ENCODE data around the gene SMPD3.

Gene SMPD3

GRCh38 chr16:68351463-68351862, 96.8 kb downstream of the SMPD3 start:
- DNase-seq, result no peak

GRCh38 chr16:68350813-68351350, 97.4 kb downstream of the SMPD3 start:
- no peak for DNase-seq

GRCh38 chr16:68349838-68350410, 98.4 kb downstream of the SMPD3 start:
- DNase-seq, result no peak

DNA sequence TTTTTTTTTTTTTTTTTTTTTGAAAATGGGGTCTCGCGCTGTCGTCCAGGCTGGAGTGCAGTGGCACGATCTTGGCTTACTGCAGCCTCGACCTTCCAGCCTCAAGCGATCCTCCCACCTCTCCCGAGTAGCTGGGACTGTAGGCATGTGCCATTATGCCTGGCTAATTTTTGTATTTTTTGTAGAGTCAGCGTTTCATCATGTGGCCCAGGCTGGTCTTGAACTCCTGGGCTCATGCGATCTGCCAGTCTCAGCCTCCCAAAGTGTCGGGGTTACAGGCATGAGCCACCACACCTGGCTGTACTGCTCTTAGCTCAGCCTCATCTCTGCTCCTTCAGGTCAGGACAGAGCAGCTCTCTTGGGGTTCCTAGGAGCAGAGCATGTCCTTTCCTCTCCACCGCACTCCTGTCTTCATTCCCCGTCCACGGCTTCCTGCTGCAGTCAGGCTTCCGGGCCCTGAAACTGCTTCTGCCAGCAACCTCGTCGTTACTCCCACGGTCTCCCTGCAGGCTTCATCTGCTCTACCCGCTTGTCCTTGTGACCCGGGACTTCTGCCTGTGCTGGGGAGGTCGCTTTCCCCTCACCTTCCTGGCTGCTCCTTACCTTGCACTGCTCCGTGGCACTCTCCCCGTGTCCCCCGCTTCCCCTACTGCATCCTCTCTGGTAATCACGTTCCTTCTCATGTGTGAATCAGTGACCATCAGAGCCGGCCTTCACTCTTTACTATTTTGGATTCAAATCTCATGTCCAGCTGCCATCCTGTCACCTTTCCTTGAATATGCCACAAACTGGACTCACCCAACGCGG, 99.5 kb downstream of the SMPD3 start:
- DNase-seq, result no peak

DNA sequence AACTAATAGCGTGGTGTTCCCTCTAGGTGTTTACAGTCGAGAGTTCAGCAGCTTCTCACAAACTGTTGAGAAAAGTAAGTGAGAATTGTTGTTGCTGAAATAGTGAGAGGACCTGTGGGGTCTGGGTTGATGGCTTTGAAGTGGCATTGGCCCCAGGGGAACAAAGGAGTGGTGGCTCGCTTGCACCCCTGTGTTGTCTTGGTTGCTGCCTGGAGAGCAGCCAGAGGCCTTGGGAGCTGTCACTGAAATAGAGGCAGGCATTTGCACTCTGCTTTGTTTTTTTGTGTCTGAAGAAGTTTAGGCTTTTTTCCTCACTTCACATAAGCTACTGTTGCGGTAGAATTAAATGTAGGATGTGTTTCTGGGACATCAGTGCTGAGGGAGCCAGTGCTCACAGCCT, 100.7 kb downstream of the SMPD3 start:
- DNase-seq, result no peak

GRCh38 chr16:68346892-68347480, 101.3 kb downstream of the SMPD3 start:
- DNase-seq, result no peak

DNA sequence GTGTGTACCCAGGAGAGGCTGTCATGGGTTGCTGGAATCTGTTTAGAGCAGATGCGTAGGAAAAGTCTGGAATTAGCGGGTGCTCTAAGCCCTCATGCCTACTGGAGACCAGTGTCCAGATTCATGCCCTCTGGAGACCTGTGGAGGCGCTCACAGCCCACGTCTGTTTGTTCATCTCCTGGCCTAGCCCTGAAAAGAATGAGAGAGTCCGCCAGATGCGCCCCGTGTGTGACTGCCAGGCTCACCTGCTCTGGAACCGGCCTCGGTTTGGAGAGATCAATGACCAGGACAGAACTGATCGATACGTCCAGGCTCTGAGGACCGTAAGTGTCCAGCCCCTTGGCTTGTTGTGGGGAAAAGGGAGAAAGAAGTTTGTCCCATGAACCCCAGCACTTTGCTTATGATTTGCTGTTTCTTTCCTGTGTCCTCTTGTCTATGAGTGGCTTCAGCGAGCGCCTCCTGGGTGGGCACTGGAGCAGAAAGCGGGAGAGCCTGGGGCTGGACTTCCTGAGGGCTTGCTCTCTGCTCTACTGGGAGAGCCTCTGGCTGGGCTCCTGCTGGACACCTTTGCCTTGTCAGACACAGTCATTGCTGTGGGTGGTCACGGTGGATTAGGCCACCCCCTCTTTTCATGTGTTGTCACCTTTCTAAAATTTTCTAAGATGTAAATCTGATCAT, 102.2 kb downstream of the SMPD3 start:
- DNase-seq, result no peak

- DNase-seq, result no peak
Measured at GRCh38 chr16:68345351-68345810, 102.9 kb downstream of the SMPD3 start.

- no peak for DNase-seq
Measured at GRCh38 chr16:68344252-68344651, 104.1 kb downstream of the SMPD3 start.

DNA sequence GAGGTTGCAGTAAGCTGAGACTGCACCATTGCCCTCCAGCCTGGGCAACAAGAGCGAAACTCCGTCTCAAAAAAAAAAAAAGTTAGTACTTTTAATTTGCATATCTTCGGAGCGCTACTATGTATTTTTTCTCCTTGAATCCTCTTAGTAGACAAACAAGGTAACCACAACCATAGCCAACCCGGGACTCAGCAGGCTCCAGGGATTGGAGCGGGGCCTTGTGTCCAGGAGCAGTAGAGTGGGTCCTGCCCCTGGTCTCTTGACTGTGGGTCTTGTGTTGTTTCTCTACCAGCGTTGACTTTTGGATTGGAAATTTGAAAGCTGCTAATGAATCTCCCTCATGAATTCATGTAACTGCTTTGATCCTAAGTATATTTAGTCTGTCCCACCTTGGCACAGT, 105.2 kb downstream of the SMPD3 start:
- DNase-seq, result no peak

DNA sequence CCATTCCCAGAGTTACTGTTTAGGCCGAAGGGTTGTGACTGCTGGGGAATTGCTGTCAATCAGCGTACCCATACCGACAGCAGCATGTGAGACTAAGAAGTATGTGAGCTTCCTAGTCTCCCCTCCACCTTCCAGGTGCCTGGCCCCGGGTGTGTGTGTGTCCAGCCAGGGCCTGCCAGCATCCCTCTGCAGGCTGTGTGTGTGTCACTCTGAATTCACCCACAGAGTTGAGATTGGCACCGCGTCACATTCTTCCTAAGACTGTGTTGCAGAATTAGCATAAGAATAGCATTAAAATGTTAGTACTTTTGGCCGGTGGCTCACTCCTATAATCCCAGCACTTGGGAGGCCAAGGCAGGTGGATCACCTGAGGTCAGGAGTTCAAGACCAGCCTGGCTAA, 105.7 kb downstream of the SMPD3 start:
- no peak for DNase-seq

- no peak for DNase-seq
Measured at GRCh38 chr16:68339214-68339613, 109.1 kb downstream of the SMPD3 start.

- no peak for DNase-seq
Measured at GRCh38 chr16:68338326-68339119, 109.8 kb downstream of the SMPD3 start.

GRCh38 chr16:68335175-68335574, 113.1 kb downstream of the SMPD3 start:
- DNase-seq, result no peak

- DNase-seq, result no peak
Measured at GRCh38 chr16:68332411-68333121, 115.7 kb downstream of the SMPD3 start.

DNA sequence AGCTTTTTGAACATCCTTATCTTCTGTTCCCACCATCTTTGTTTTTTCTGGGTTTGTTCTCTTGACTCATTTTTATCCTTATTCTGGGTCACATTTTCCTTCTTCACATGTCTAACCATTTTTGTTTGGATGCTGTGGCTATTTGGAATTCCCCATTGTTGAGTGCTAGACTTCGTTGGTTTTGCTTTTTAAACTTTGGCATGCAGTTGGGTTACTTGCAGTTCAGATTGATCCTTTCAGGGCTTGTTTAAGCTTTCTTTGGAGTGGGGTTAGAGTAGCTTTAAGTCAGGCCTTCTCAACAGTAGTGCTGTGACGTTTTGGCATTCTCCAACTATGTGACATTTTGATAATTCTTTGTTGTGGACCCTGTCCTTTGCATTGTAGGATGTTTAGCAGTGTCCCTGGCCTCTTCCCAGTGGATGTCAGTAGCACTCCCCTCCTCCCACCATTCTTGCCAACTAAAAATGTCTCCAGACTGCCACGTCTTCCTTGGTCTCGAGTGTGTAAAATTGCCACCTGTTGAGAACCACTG, 116.4 kb downstream of the SMPD3 start:
- no peak for DNase-seq

DNA sequence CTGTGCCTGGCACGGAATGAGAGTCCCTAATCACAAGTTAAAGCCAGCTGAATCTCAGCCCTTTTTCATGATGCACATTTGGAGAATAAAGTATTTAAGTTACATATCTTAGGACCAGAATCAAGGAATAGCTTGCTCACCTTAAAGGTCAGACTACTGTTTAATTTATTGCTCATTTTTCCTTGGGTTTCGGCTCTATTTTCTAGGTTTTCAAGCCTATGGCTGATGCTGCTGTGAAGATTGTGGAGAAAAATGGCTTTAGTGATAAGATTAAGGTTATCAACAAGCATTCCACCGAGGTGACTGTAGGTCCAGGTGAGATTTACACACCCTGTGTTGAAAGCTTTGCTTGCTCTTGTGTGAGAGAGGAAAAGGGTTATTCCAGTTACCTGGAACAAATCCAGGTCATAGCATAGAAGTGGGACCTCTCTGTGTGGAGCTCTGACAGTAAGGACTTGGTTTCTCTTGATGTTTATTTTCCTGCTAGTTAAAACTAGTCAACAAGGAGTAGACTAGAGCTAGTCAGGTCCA, 119.4 kb downstream of the SMPD3 start:
- no peak for DNase-seq

DNA sequence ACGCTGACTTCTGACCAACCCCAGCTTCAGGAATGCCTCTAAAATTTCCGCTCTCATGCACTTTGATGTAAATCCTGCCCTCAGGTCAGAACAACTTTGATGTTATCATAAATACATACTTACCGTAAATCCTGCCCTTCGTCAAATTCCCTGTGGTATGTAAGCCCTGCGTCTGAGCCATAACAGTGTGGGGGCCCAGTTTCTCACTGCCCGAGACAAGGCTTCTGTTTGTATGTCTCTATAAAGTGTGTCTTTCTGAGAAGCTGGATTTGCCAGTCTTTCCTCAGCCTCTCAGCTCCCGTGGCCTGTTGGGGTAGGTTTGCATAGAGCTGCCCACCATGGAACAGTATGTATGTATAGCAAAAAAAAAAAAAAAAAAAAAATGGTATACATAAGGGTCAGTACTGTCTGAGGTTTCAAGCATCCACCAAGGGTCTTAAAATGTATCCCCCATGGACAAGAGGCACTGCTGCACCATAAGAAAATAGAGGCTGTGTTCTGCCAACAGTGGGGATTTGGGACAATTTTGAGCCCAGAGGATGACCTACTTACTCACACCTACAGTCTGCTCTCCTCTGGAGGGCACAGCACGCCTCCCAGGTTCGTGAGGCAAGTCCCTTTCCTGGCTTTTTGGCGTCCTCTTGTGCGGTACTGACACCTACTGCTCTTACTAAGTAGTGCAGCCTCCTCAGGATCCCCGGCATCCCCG, 120.0 kb downstream of the SMPD3 start:
- DNase-seq, result peak; percentile 80

DNA sequence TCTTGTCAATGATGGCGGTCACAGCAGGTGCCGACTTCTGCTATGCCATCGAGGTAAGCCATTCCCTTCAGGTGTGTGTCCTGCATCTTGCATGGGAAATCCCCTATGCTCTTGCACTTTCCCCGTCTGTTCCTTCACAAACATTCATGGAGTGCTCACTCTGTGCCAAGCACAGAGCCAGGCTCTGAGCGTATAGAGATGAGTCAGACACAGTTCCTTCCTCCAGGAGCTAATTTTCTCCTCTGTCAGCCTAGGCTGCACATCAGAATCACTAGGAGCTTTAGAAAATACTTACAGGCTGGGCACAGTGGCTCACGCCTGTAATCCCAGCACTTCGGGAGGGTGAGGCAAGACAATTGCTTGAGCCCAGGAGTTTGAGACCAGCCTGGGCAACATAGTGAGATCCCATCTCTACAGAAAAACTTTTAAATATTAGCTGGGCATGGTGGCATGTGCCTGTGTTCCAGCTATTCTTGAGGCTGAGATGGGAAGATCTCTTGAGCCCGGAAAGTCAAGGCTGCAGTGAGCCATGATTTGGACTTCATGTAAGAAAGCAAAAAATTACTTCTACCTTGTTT, 123.4 kb downstream of the SMPD3 start:
- no peak for DNase-seq

DNA sequence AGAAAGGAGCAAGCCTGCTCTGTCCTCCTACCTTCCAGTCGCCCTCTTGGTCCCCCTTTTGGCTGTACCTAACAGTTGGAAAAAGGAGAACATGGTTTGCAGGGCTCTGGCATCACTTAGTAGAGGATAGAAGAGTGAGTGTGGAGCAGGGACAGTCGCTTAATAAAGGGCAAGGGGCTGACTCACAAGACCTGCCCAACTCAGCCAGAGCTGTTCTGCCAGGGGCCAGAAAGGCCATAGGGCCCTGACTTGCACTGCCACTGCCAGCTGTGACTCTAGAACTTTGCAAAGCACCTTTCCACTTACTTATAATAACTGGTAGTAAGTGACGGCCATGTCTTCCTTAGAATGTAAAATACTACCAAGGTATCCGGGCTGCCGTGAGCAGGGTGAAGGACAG, 124.0 kb downstream of the SMPD3 start:
- no peak for DNase-seq
